Naive thymus-derived CD4-positive, alpha-beta T cell (primary cell): ENCODE results near the gene KCNMB2. TPM values are rescaled to one million over a fixed set of nuclear protein-coding genes. Genes with fewer than 3 reads are reported as not detected.
"Not testable (repeated sequence)": the region's sequence is repeated elsewhere in the genome, so short reads cannot be mapped to it uniquely, and the experiment has no call there.

Source experiments
- ATAC-seq: fragments of 150-1000 bp; cut with Tn5 transposase; 2 replicates; pipeline ENCODE4 v1.10.0; 2021; ENCODE audit warnings: mild to moderate bottlenecking, moderate library complexity
- CTCF ChIA-PET: fragments of 350-600 bp; sonication (Branson Sonifier 250); formaldehyde crosslinking; loops from one replicate; lab custom pipeline; 2021; ENCODE audit warnings: antibody characterized with exemption; lab: Charles Lee
- POLR2A ChIA-PET: fragments of 350-600 bp; sonication (Branson Sonifier 250); formaldehyde crosslinking; loops from one replicate; lab custom pipeline; 2021; ENCODE audit warnings: antibody characterized with exemption, inconsistent platforms; lab: Charles Lee
- DNase-seq, 9 donors: peaks; one replicate each; pipeline versions ENCODE4 v3.0.0 to v3.0.0-alpha.2; 2020 to 2022; ENCODE audit warnings: mixed read lengths in 1 of 9
- H3K27ac ChIP-seq: one replicate; pipeline ENCODE4 v1.7.0; 2013; ENCODE audit warnings: mild to moderate bottlenecking, low read depth, low read length, moderate library complexity
- H3K27me3 ChIP-seq, 2 donors: one replicate each; pipeline ENCODE4 v1.7.0; 2013; ENCODE audit warnings: low read length in 2 of 2, mild to moderate bottlenecking in 2 of 2, moderate library complexity in 2 of 2; ENCODE audit not compliant: control insufficient read depth in 2 of 2, insufficient read depth in 2 of 2
- H3K36me3 ChIP-seq, 3 experiments: 1 replicate in 2 of 3; 2 replicates in 1 of 3; pipeline ENCODE4 v1.7.0; 2013; ENCODE audit warnings: low read length in 3 of 3, mild to moderate bottlenecking in 3 of 3, moderate library complexity in 1 of 3; ENCODE audit not compliant: insufficient read depth in 3 of 3, control insufficient read depth in 2 of 3
- H3K4me1 ChIP-seq, 2 donors: one replicate each; pipeline ENCODE4 v1.7.0; 2013; ENCODE audit warnings: low read length in 2 of 2, mild to moderate bottlenecking in 2 of 2, moderate library complexity in 1 of 2; ENCODE audit not compliant: control insufficient read depth in 2 of 2, insufficient read depth in 2 of 2
- H3K4me3 ChIP-seq: 2 replicates; pipeline ENCODE4 v1.7.0; 2013; ENCODE audit warnings: mild to moderate bottlenecking, low read length
- H3K9me3 ChIP-seq, 3 experiments: 1 replicate in 2 of 3; 2 replicates in 1 of 3; pipeline ENCODE4 v1.7.0; 2013; ENCODE audit warnings: low read length in 3 of 3; ENCODE audit not compliant: control insufficient read depth in 2 of 3
- H3K27ac Mint-ChIP-seq, 9 donors: one replicate each; pipeline ENCODE4 v1.8.0; 2020 to 2022; ENCODE audit warnings: mixed read lengths in 9 of 9, mild to moderate bottlenecking in 8 of 9, moderate library complexity in 5 of 9, inconsistent platforms in 2 of 9
- H3K27me3 Mint-ChIP-seq, 5 donors: one replicate each; pipeline ENCODE4 v1.8.0; 2021 to 2022; ENCODE audit warnings: mixed read lengths in 5 of 5, mild to moderate bottlenecking in 1 of 5
- H3K36me3 Mint-ChIP-seq, 5 donors: one replicate each; pipeline ENCODE4 v1.8.0; 2020 to 2022; ENCODE audit warnings: mixed read lengths in 5 of 5, mild to moderate bottlenecking in 3 of 5, inconsistent platforms in 1 of 5
- H3K4me1 Mint-ChIP-seq, 7 donors: one replicate each; pipeline ENCODE4 v1.8.0; 2020 to 2022; ENCODE audit warnings: mixed read lengths in 7 of 7, mild to moderate bottlenecking in 3 of 7, inconsistent platforms in 1 of 7
- H3K4me3 Mint-ChIP-seq, 10 donors: one replicate each; pipeline ENCODE4 v1.8.0; 2020 to 2022; ENCODE audit warnings: mild to moderate bottlenecking in 10 of 10, mixed read lengths in 10 of 10, moderate library complexity in 6 of 10, inconsistent platforms in 2 of 10
- H3K9me3 Mint-ChIP-seq, 11 donors: one replicate each; pipeline ENCODE4 v1.8.0; 2020 to 2022; ENCODE audit warnings: mixed read lengths in 11 of 11, mild to moderate bottlenecking in 4 of 11, inconsistent platforms in 1 of 11, moderate library complexity in 1 of 11
- intact Hi-C, 2 donors: fragments of 100-400 bp; cut with micrococcal nuclease; formaldehyde crosslinking; loops; one replicate each; pipeline ENCODE4 v1.15.1; 2023
- polyA plus RNA-seq, 2 donors: library from polyadenylated mRNA; unstranded; fragments of 300-500 nt; fragmentation: Illumina TruSeq; gene quantifications; one replicate each; pipeline ENCODE4 v1.2.3, GENCODE V29; 2021
- total RNA-seq, 6 experiments: library from RNA in 5 of 6; stranded (reverse) in 5 of 6; gene quantifications; 1 replicate in 5 of 6; 2 replicates in 1 of 6; pipeline ENCODE4 v1.2.3 and lab custom pipeline; 2021 to 2026

KCNMB2 gene
- total and polyA plus RNA-seq, 7 experiments from 2014 or later = not detected

DNA sequence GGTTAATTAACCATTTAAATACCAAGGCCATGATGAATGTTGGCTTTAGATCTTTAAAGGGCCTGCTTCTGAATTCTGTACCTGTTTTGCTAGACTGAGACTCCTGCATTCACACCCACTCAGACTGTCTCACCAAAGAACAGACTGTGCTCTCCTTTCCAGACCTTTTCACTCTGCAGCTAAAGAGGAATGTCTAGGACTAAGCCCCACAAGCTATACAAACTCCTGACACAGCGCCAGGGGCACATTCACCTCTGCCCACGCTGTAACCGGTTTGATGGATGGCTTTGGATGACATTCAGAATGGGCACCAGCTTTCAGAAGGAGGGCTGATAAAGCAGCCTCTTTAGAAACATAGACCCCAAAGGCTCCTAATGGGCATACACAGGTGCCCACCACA is 200.1 kb downstream of the KCNMB2 start:
- intact Hi-C loops = no loop called here
- DNase-seq (no peak), ATAC-seq (no peak)
- Histone ChIP-seq H3K4me3 (no peak overlapping the region), H3K4me1 (no peaks in the 10 kb centered on the region), H3K27ac (no peak overlapping the region), H3K36me3 (no peaks in the 10 kb centered on the region), H3K27me3 (no peaks in the 10 kb centered on the region), H3K9me3 (no peaks in the 10 kb centered on the region)
- ChIA-PET POLR2A (no interaction called here), CTCF (no interaction called here)
- H3K4me3 Mint-ChIP-seq = no peak overlapping the region
- H3K27ac Mint-ChIP-seq = no peak overlapping the region
- H3K9me3 Mint-ChIP-seq = no peaks in the 10 kb centered on the region
- no peaks in the 10 kb centered on the region for H3K4me1 Mint-ChIP-seq
- peaks cover 0 to 7% (median 0%) of the 10 kb centered on the region in 5 donors for H3K27me3 Mint-ChIP-seq
- H3K36me3 Mint-ChIP-seq = no peaks in the 10 kb centered on the region

DNA sequence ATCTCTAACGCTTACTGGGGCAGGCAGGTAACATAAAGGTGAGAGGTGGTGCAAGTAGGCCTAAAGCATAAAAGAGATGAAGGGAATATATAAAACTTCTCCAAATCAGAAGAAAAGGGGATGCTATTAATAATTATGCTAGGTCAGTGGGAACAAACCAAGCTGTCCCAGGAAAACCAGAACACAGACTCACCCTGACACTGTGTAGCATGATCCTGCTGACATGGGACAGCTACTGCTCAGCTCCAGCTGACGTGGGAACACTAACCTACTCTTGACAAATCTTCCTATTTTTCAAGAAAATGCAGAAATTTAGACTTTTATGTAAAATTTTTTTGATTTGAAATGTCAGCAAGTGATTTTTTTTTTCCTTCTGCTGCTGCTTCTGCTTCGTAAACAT is 203.5 kb downstream of the KCNMB2 start:
- H3K4me3 ChIP-seq = no peak overlapping the region
- Mint-ChIP-seq H3K27ac (no peak overlapping the region), H3K27me3 (no peaks in the 10 kb centered on the region), H3K36me3 (no peaks in the 10 kb centered on the region), H3K4me3 (no peak overlapping the region), H3K4me1 (no peaks in the 10 kb centered on the region), H3K9me3 (peaks cover 0 to under 1% (median 0%) of the 10 kb centered on the region in 11 donors)
- DNase-seq = no peak
- no peak overlapping the region for H3K27ac ChIP-seq
- no peaks in the 10 kb centered on the region for H3K36me3 ChIP-seq
- intact Hi-C loops = no loop called here
- ChIA-PET POLR2A (no interaction called here), CTCF (no interaction called here)
- no peaks in the 10 kb centered on the region for H3K9me3 ChIP-seq
- H3K27me3 ChIP-seq = no peaks in the 10 kb centered on the region
- ATAC-seq = no peak
- no peaks in the 10 kb centered on the region for H3K4me1 ChIP-seq

GRCh38 chr3:178741020-178741419 is 204.8 kb downstream of the KCNMB2 start:
- no peaks in the 10 kb centered on the region for H3K4me1 Mint-ChIP-seq

GRCh38 chr3:178743297-178743696 is 207.1 kb downstream of the KCNMB2 start:
- H3K4me3 Mint-ChIP-seq = no peak overlapping the region
- ATAC-seq (no peak), DNase-seq (no peak)
- Histone ChIP-seq H3K36me3 (no peaks in the 10 kb centered on the region), H3K4me1 (no peaks in the 10 kb centered on the region), H3K27me3 (no peaks in the 10 kb centered on the region), H3K4me3 (no peak overlapping the region), H3K9me3 (no peaks in the 10 kb centered on the region), H3K27ac (no peak overlapping the region)
- CTCF ChIA-PET = no interaction called here
- POLR2A ChIA-PET = no interaction called here
- peaks cover 0 to 20% (median 5%) of the 10 kb centered on the region in 11 donors for H3K9me3 Mint-ChIP-seq
- no peaks in the 10 kb centered on the region for H3K4me1 Mint-ChIP-seq
- H3K27me3 Mint-ChIP-seq = no peaks in the 10 kb centered on the region
- H3K36me3 Mint-ChIP-seq = peaks cover 0 to 7% (median 0%) of the 10 kb centered on the region in 5 donors
- no peak overlapping the region for H3K27ac Mint-ChIP-seq
- intact Hi-C loops = no loop called here

More at GRCh38 chr3:178741020-178741419, 204.8 kb downstream of the KCNMB2 start:
- no peaks in the 10 kb centered on the region for H3K27me3 ChIP-seq
- ATAC-seq (no peak), DNase-seq (no peak)
- ChIA-PET POLR2A (no interaction called here), CTCF (no interaction called here)
- intact Hi-C loops = no loop called here
- Mint-ChIP-seq H3K27me3 (no peaks in the 10 kb centered on the region), H3K27ac (no peak overlapping the region), H3K9me3 (peaks cover 0 to 12% (median 0%) of the 10 kb centered on the region in 11 donors), H3K36me3 (no peaks in the 10 kb centered on the region), H3K4me3 (no peak overlapping the region)
- H3K27ac ChIP-seq = no peak overlapping the region
- no peaks in the 10 kb centered on the region for H3K9me3 ChIP-seq
- H3K4me1 ChIP-seq = no peaks in the 10 kb centered on the region
- H3K36me3 ChIP-seq = no peaks in the 10 kb centered on the region
- H3K4me3 ChIP-seq = no peak overlapping the region

- H3K27ac Mint-ChIP-seq, CTCF ChIA-PET, H3K4me1 Mint-ChIP-seq, H3K4me3 Mint-ChIP-seq, intact Hi-C loops, H3K27me3 Mint-ChIP-seq, DNase-seq, H3K4me3 ChIP-seq, H3K27ac ChIP-seq, H3K4me1 ChIP-seq, H3K27me3 ChIP-seq, H3K36me3 ChIP-seq, H3K9me3 ChIP-seq, POLR2A ChIA-PET, H3K36me3 Mint-ChIP-seq, ATAC-seq: not testable (repeated sequence)
- H3K9me3 Mint-ChIP-seq = peaks cover 0 to 20% (median 5%) of the 10 kb centered on the region in 11 donors
Observed at GRCh38 chr3:178745861-178746655, 209.8 kb downstream of the KCNMB2 start.

GRCh38 chr3:178748874-178749273 is 212.6 kb downstream of the KCNMB2 start:
- Mint-ChIP-seq H3K4me1 (no peaks in the 10 kb centered on the region), H3K27me3 (peaks cover 0 to 5% (median 0%) of the 10 kb centered on the region in 5 donors), H3K27ac (no peak overlapping the region), H3K36me3 (peaks cover 0 to 7% (median 0%) of the 10 kb centered on the region in 5 donors), H3K4me3 (no peak overlapping the region), H3K9me3 (peaks cover 0 to 20% (median 6%) of the 10 kb centered on the region in 11 donors)
- POLR2A ChIA-PET = no interaction called here
- H3K27ac ChIP-seq = no peak overlapping the region
- H3K27me3 ChIP-seq = no peaks in the 10 kb centered on the region
- H3K36me3 ChIP-seq = no peaks in the 10 kb centered on the region
- no peaks in the 10 kb centered on the region for H3K9me3 ChIP-seq
- no peak overlapping the region for H3K4me3 ChIP-seq
- intact Hi-C loops = no loop called here
- CTCF ChIA-PET = no interaction called here
- no peaks in the 10 kb centered on the region for H3K4me1 ChIP-seq
- no peak for ATAC-seq
- no peak for DNase-seq

- H3K4me3 Mint-ChIP-seq = no peak overlapping the region
- POLR2A ChIA-PET = no interaction called here
- ATAC-seq (no peak), DNase-seq (no peak)
- H3K4me1 Mint-ChIP-seq = no peaks in the 10 kb centered on the region
- intact Hi-C loops = no loop called here
- Histone ChIP-seq H3K27ac (no peak overlapping the region), H3K27me3 (no peaks in the 10 kb centered on the region), H3K4me3 (no peak overlapping the region), H3K4me1 (no peaks in the 10 kb centered on the region), H3K36me3 (no peaks in the 10 kb centered on the region), H3K9me3 (no peaks in the 10 kb centered on the region)
- H3K27me3 Mint-ChIP-seq = peaks cover 0 to 5% (median 0%) of the 10 kb centered on the region in 5 donors
- CTCF ChIA-PET = no interaction called here
- H3K27ac Mint-ChIP-seq = no peak overlapping the region
- peaks cover 0 to 7% (median 0%) of the 10 kb centered on the region in 5 donors for H3K36me3 Mint-ChIP-seq
- peaks cover 0 to 20% (median 6%) of the 10 kb centered on the region in 11 donors for H3K9me3 Mint-ChIP-seq
Observed at GRCh38 chr3:178749471-178749870, 213.2 kb downstream of the KCNMB2 start.
